H1 (cell line): Measurements from ENCODE around the gene MEIS2.

Source experiments
- BACH1 ChIP-seq: IDR thresholded peaks from 2 replicates; pipeline ENCODE4 v1.6.1; 2012; ENCODE audit warnings: low read length, improper control_type of control experiment
- BRCA1 ChIP-seq: IDR thresholded peaks from 2 replicates; pipeline ENCODE4 v1.6.1; 2012; ENCODE audit warnings: low read depth, low read length, improper control_type of control experiment
- CTCF ChIP-seq, 3 experiments: IDR thresholded peaks; 1 replicate in 2 of 3; 2 replicates in 1 of 3; pipeline versions ENCODE4 v1.5.1 to v1.6.1; 2011; ENCODE audit warnings: low read length in 3 of 3, mild to moderate bottlenecking in 3 of 3, inconsistent platforms in 2 of 3, low read depth in 1 of 3, moderate library complexity in 1 of 3; ENCODE audit not compliant: insufficient read depth in 1 of 3; ENCODE audit errors: control extremely low read depth in 1 of 3
- EP300 ChIP-seq, 2 experiments: IDR thresholded peaks; 1 replicate in 1 of 2; 2 replicates in 1 of 2; pipeline ENCODE4 v1.6.1; 2011 to 2012; ENCODE audit warnings: low read depth in 2 of 2, low read length in 2 of 2, mild to moderate bottlenecking in 2 of 2, borderline replicate concordance in 1 of 2, inconsistent platforms in 1 of 2, moderate library complexity in 1 of 2
- GTF2F1 ChIP-seq: IDR thresholded peaks from 2 replicates; pipeline ENCODE4 v1.6.1; 2012; ENCODE audit warnings: low read depth, low read length, improper control_type of control experiment, borderline replicate concordance
- POLR2A ChIP-seq, 2 experiments: IDR thresholded peaks; 1 replicate in 1 of 2; 2 replicates in 1 of 2; pipeline ENCODE4 v1.6.1; 2011; ENCODE audit warnings: low read depth in 2 of 2, low read length in 2 of 2, mild to moderate bottlenecking in 2 of 2; ENCODE audit errors: control extremely low read depth in 1 of 2
- POLR2AphosphoS5 ChIP-seq: IDR thresholded peaks from 2 replicates; pipeline ENCODE4 v1.6.1; 2011; ENCODE audit warnings: low read depth, low read length
- RFX5 ChIP-seq: IDR thresholded peaks from 2 replicates; pipeline ENCODE4 v1.6.1; 2011; ENCODE audit warnings: low read depth, low read length, improper control_type of control experiment, borderline replicate concordance
- SIN3A ChIP-seq, 2 experiments: IDR thresholded peaks in 1 of 2; conservative IDR thresholded peaks in 1 of 2; 2 replicates each; pipeline ENCODE4 v1.6.1; 2011 to 2012; ENCODE audit warnings: low read length in 2 of 2, improper control_type of control experiment in 1 of 2, low read depth in 1 of 2, mild to moderate bottlenecking in 1 of 2
- SP1 ChIP-seq: IDR thresholded peaks from 2 replicates; pipeline ENCODE4 v1.6.1; 2011; ENCODE audit warnings: low read depth, low read length
- SUZ12 ChIP-seq: fragments of 200-600 bp; sonication (generic); IDR thresholded peaks from 2 replicates; pipeline ENCODE4 v1.6.1; 2012; ENCODE audit warnings: mild to moderate bottlenecking, inconsistent platforms, low read length, moderate library complexity, mixed read lengths
- TBP ChIP-seq: IDR thresholded peaks from 2 replicates; pipeline ENCODE4 v1.6.1; 2011; ENCODE audit warnings: low read depth, low read length, improper control_type of control experiment
- ZNF274 ChIP-seq: IDR thresholded peaks from 2 replicates; pipeline ENCODE4 v1.7.0; 2012; ENCODE audit warnings: low read length, borderline replicate concordance; ENCODE audit errors: extremely low read depth

DNA sequence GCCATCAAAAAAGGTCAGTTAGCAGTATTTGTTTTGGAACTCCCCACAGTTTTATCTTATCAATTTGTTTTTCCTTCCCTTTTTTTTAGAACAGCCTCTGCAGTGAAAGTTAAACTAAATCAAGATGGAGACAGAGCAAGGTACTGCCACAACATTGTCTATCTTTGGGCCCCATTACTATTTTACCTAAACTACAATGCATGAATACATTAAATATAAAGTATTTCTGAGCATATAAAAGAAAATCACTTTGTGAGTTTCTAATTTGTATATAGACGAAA is 139.5 kb downstream of the MEIS2 start:
- TF ChIP-seq BACH1, result no peak
- no peak for TF ChIP-seq POLR2A (IDR thresholded peaks at IDR 0.05; ENCODE audit: control extremely low read depth in 1 of 2, low read depth in 2 of 2, low read length in 2 of 2)
- TF ChIP-seq RFX5, result no peak
- no peak for TF ChIP-seq BRCA1
- TF ChIP-seq CTCF (IDR thresholded peaks at IDR 0.05; ENCODE audit: control extremely low read depth in 1 of 3, insufficient read depth in 1 of 3, low read depth in 1 of 3, low read length in 3 of 3), result no peak
- no peak for TF ChIP-seq SUZ12
- TF ChIP-seq GTF2F1, result no peak
- TF ChIP-seq POLR2AphosphoS5, result no peak
- no peak for TF ChIP-seq EP300 (IDR thresholded peaks at IDR 0.05; ENCODE audit: borderline replicate concordance in 1 of 2, low read depth in 2 of 2, low read length in 2 of 2)
- TF ChIP-seq ZNF274, result no peak
- no peak for TF ChIP-seq SP1
- TF ChIP-seq SIN3A (conservative IDR thresholded peaks at IDR 0.05 in 1 of 2, IDR thresholded peaks at IDR 0.05 in 1 of 2; ENCODE audit: low read depth in 1 of 2, low read length in 2 of 2), result no peak
- TF ChIP-seq TBP, result no peak
